ENCODE measurements around the gene SPOUT1. TPM values are rescaled to one million over a fixed set of nuclear protein-coding genes. Genes with fewer than 3 reads are reported as not detected.

SPOUT1 gene
- total and polyA plus RNA-seq, 2 of the 13 experiments (the other 11 are each of a cell fraction or from before 2014, with no cell fraction given): 39.0 to 45.8 TPM

DNA sequence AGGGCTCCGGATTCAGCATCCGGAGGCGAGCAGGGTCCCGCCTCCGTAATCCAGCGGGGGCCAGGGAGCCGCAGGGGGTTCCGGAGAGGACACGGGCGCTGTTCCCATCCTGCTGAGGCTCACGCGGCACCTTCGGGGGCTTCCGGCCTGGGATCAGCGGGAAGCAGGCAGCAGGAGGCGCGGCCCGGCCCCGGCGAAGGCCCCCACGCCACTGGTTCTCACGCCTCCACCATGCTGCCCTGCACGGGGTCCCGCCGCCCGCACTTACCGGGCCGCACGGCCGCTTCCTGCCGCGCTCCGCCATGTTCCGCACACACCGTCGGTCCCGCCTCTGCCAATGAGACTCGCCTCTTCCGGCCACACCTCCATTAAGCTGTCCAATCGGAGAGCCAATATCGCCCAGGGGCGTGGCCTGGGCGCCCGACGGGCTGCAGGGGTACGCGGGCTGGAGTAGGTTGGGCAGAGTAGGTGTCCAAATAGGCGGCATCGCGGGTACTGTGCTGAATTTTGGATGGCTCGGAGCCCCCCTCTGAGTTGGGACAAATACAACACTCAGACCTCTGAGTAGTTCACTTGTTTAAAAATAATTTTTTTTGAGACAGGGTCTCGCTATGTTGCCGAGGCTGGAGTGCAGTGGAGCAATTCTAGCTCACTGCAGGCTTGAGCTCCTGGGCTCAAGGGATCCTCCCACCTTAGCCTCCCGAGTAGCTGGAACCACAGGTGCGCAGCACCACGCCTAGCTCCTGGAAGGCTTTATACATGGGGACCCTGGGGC lies at the start of gene SPOUT1 (continued):
- TF ChIP-seq ZNF784 (CRISPR knock-in tag; IDR thresholded peaks at IDR 0.05; ENCODE audit: borderline replicate concordance) (peak; percentile 74; the same call in 1 of the 2 replicates), ATF7-NPFF (CRISPR knock-in tag; IDR thresholded peaks at IDR 0.05; ENCODE audit: low read depth) (peak; percentile 86), ZBTB3 (CRISPR knock-in tag; IDR thresholded peaks at IDR 0.05; ENCODE audit: borderline replicate concordance, low read depth) (peak; percentile 72; the same call in 1 of the 2 replicates), MLX (CRISPR knock-in tag; IDR thresholded peaks at IDR 0.05) (peak; percentile 51; the same call in 1 of the 2 replicates), NFE2 (CRISPR knock-in tag; IDR thresholded peaks at IDR 0.05) (no peak), ZSCAN21 (CRISPR knock-in tag; IDR thresholded peaks at IDR 0.05; ENCODE audit: borderline replicate concordance) (no peak), ZNF230 (CRISPR knock-in tag; IDR thresholded peaks at IDR 0.05) (peak; percentile 89), TBX3 (IDR thresholded peaks at IDR 0.05; ENCODE audit: borderline replicate concordance) (no peak), CAMTA2 (CRISPR knock-in tag; IDR thresholded peaks at IDR 0.05; ENCODE audit: borderline replicate concordance) (peak; percentile 43; the same call in 1 of the 2 replicates), MATR3 (CRISPR knock-in tag; IDR thresholded peaks at IDR 0.05) (no peak), ZNF572 (CRISPR knock-in tag; IDR thresholded peaks at IDR 0.05) (no peak), KDM2A (CRISPR knock-in tag; IDR thresholded peaks at IDR 0.05; ENCODE audit: borderline replicate concordance, low read depth) (peak; percentile 100), THYN1 (CRISPR knock-in tag; IDR thresholded peaks at IDR 0.05; ENCODE audit: borderline replicate concordance, low read depth) (no peak), ZNF367 (CRISPR knock-in tag; IDR thresholded peaks at IDR 0.05; ENCODE audit: borderline replicate concordance) (peak; percentile 87; the same call in 1 of the 2 replicates), ISL2 (CRISPR knock-in tag; IDR thresholded peaks at IDR 0.05) (peak; percentile 82), KLF15 (CRISPR knock-in tag; IDR thresholded peaks at IDR 0.05; ENCODE audit: borderline replicate concordance) (no peak; the same call in 1 of the 2 replicates), MYC (CRISPR knock-in tag; IDR thresholded peaks at IDR 0.05; ENCODE audit: borderline replicate concordance) (peak; percentile 90), HMG20B (CRISPR knock-in tag; conservative IDR thresholded peaks at IDR 0.05) (0 out of 2 replicates have a peak, but pooled peaks have one; percentile 29), ZNF792 (CRISPR knock-in tag; IDR thresholded peaks at IDR 0.05) (peak; percentile 88)
- TF ChIP-seq, protein P1, sequence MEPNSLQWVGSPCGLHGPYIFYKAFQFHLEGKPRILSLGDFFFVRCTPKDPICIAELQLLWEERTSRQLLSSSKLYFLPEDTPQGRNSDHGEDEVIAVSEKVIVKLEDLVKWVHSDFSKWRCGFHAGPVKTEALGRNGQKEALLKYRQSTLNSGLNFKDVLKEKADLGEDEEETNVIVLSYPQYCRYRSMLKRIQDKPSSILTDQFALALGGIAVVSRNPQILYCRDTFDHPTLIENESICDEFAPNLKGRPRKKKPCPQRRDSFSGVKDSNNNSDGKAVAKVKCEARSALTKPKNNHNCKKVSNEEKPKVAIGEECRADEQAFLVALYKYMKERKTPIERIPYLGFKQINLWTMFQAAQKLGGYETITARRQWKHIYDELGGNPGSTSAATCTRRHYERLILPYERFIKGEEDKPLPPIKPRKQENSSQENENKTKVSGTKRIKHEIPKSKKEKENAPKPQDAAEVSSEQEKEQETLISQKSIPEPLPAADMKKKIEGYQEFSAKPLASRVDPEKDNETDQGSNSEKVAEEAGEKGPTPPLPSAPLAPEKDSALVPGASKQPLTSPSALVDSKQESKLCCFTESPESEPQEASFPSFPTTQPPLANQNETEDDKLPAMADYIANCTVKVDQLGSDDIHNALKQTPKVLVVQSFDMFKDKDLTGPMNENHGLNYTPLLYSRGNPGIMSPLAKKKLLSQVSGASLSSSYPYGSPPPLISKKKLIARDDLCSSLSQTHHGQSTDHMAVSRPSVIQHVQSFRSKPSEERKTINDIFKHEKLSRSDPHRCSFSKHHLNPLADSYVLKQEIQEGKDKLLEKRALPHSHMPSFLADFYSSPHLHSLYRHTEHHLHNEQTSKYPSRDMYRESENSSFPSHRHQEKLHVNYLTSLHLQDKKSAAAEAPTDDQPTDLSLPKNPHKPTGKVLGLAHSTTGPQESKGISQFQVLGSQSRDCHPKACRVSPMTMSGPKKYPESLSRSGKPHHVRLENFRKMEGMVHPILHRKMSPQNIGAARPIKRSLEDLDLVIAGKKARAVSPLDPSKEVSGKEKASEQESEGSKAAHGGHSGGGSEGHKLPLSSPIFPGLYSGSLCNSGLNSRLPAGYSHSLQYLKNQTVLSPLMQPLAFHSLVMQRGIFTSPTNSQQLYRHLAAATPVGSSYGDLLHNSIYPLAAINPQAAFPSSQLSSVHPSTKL (CRISPR knock-in tag; IDR thresholded peaks at IDR 0.05): peak; percentile 46; the same call in 1 of the 2 replicates
- TF ChIP-seq, protein P2, sequence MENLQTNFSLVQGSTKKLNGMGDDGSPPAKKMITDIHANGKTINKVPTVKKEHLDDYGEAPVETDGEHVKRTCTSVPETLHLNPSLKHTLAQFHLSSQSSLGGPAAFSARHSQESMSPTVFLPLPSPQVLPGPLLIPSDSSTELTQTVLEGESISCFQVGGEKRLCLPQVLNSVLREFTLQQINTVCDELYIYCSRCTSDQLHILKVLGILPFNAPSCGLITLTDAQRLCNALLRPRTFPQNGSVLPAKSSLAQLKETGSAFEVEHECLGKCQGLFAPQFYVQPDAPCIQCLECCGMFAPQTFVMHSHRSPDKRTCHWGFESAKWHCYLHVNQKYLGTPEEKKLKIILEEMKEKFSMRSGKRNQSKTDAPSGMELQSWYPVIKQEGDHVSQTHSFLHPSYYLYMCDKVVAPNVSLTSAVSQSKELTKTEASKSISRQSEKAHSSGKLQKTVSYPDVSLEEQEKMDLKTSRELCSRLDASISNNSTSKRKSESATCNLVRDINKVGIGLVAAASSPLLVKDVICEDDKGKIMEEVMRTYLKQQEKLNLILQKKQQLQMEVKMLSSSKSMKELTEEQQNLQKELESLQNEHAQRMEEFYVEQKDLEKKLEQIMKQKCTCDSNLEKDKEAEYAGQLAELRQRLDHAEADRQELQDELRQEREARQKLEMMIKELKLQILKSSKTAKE (CRISPR knock-in tag; IDR thresholded peaks at IDR 0.05; ENCODE audit: borderline replicate concordance): no peak
